ENCODE data around the gene TSC2.

The TSC2 gene

DNA sequence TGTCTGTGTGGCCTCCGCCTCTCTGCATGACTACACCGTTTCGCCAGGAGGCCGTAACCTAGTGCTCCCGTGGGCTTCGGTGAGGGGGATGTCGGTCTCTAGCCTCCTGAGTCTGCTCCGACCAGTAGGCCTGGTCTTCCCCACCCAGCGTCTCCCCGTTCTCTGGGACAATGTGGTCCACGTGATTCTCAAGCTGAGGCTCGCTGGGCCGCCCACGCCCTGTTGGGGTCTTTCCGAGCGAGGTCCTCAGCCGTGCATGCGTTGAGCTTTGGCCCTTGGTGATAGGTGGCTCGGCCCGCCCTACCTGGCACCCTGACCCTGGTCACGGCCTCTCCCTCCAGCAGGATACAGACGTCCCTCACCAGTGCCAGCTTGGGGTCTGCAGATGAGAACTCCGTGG lies 30.9 kb downstream of the TSC2 start:
- Histone ChIP-seq H3K27ac (no peak overlapping the region), H3K36me3 (peaks cover 99% of the 10 kb centered on the region), H3K4me3 (ENCODE audit: low read depth in 1 of 2, low read length in 1 of 2) (no peak overlapping the region), H3K27me3 (no peaks in the 10 kb centered on the region), H3K4me1 (ENCODE audit: control insufficient read depth in 1 of 2, insufficient read depth in 1 of 2, low read depth in 1 of 2, low read length in 1 of 2) (no peaks in the 10 kb centered on the region), H3K9me3 (no peaks in the 10 kb centered on the region)
- TF ChIP-seq, protein P1, sequence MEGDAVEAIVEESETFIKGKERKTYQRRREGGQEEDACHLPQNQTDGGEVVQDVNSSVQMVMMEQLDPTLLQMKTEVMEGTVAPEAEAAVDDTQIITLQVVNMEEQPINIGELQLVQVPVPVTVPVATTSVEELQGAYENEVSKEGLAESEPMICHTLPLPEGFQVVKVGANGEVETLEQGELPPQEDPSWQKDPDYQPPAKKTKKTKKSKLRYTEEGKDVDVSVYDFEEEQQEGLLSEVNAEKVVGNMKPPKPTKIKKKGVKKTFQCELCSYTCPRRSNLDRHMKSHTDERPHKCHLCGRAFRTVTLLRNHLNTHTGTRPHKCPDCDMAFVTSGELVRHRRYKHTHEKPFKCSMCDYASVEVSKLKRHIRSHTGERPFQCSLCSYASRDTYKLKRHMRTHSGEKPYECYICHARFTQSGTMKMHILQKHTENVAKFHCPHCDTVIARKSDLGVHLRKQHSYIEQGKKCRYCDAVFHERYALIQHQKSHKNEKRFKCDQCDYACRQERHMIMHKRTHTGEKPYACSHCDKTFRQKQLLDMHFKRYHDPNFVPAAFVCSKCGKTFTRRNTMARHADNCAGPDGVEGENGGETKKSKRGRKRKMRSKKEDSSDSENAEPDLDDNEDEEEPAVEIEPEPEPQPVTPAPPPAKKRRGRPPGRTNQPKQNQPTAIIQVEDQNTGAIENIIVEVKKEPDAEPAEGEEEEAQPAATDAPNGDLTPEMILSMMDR (IDR thresholded peaks at IDR 0.05): no peak

- TF ChIP-seq, protein P1 (IDR thresholded peaks at IDR 0.05): no peak
- Histone ChIP-seq H3K27ac (no peak overlapping the region), H3K4me3 (ENCODE audit: low read depth in 1 of 2, low read length in 1 of 2) (no peak overlapping the region), H3K4me1 (ENCODE audit: control insufficient read depth in 1 of 2, insufficient read depth in 1 of 2, low read depth in 1 of 2, low read length in 1 of 2) (no peaks in the 10 kb centered on the region), H3K36me3 (peaks cover 99% of the 10 kb centered on the region), H3K27me3 (no peaks in the 10 kb centered on the region), H3K9me3 (no peaks in the 10 kb centered on the region)
These were observed 31.6 kb downstream of the TSC2 start for GRCh38 chr16:2079311-2079800.

- Histone ChIP-seq H3K27me3 (no peaks in the 10 kb centered on the region), H3K36me3 (peaks cover 99% of the 10 kb centered on the region), H3K9me3 (no peaks in the 10 kb centered on the region), H3K27ac (no peak overlapping the region), H3K4me3 (ENCODE audit: low read depth in 1 of 2, low read length in 1 of 2) (no peak overlapping the region), H3K4me1 (ENCODE audit: control insufficient read depth in 1 of 2, insufficient read depth in 1 of 2, low read depth in 1 of 2, low read length in 1 of 2) (no peaks in the 10 kb centered on the region)
- TF ChIP-seq, protein P1 (IDR thresholded peaks at IDR 0.05): no peak
These were observed 32.2 kb downstream of the TSC2 start for GRCh38 chr16:2079991-2080390.

DNA sequence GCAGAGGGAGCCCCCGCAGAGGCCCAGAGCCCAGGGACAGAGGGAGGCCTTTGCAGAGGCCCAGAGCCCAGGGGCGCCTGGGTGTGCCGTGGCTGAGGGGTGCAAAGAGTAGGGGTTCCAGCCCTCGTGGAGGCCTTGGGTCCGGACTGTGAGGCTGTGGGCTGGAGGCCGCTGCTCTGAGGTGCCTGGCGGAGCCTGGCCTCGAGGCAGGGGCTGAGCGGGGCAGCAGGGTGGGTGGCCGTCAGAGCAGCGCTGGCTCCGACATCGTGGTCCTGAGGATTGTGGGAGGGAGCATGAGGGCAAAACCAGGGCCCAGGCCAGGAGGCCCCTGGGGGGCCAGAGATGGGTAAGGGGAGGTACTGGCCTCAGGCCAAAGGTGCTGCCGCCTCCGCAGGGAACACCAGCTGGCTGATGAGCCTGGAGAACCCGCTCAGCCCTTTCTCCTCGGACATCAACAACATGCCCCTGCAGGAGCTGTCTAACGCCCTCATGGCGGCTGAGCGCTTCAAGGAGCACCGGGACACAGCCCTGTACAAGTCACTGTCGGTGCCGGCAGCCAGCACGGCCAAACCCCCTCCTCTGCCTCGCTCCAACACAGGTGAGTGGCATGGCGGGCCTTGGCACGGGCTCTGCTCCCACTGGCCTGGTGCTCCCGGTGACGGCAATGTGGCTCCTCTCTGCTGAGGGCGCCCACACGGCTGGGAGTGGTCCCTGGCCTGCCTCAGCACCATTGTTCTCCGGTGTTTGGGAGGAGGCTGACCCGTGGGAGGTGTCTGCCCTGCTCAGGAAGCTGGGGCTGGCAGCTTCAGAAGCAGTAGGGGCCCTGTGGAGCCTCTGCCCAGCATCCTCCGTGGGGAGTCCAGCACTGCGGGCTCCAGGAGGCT lies 33.7 kb downstream of the TSC2 start:
- Histone ChIP-seq H3K36me3 (peaks cover 100% of the 10 kb centered on the region), H3K4me1 (ENCODE audit: control insufficient read depth in 1 of 2, insufficient read depth in 1 of 2, low read depth in 1 of 2, low read length in 1 of 2) (no peaks in the 10 kb centered on the region), H3K9me3 (no peaks in the 10 kb centered on the region), H3K27ac (no peak overlapping the region), H3K4me3 (ENCODE audit: low read depth in 1 of 2, low read length in 1 of 2) (no peak overlapping the region), H3K27me3 (no peaks in the 10 kb centered on the region)
- TF ChIP-seq, protein P1 (IDR thresholded peaks at IDR 0.05): no peak

DNA sequence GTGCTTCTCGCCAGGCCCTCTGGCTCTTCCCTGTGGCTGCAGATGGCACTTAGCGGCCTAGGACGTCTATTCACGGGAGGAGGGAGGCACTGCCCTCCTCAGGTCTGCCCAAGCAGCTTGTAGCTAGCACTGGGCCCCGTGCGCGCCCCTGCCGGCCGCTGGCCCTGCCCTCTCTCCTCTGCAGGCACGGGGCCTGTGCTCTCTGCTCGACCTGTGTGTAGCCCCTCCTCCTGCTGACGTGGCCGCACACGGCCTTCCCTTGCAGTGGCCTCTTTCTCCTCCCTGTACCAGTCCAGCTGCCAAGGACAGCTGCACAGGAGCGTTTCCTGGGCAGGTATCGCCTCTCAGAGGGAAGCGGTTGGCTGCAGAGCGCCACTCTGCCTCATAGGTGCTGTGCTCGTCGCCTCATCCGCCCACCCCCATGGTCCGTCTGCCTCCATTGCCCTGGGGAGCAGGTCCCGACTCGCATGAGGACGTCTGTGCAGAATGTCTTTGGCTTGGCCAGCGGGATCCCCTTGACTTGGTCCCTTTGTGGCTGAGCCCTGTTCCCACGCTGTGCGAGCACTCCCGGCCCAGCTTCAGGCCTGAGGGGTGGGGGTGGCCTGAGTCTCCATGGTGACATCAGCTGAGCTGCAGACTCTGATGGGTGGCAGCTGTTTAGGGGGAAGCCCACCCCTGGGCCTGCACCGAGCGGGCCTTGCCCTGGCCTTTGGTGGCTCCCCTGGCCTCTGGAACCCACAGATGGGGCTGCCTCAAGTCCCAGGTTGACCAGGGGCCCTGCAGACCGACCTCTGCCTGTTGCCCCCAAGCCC lies 34.6 kb downstream of the TSC2 start:
- Histone ChIP-seq H3K36me3 (peaks cover 100% of the 10 kb centered on the region), H3K27ac (no peak overlapping the region)

More for the DNA sequence above, 34.6 kb downstream of the TSC2 start:
- Histone ChIP-seq H3K4me1 (ENCODE audit: control insufficient read depth in 1 of 2, insufficient read depth in 1 of 2, low read depth in 1 of 2, low read length in 1 of 2) (no peaks in the 10 kb centered on the region), H3K4me3 (ENCODE audit: low read depth in 1 of 2, low read length in 1 of 2) (no peak overlapping the region), H3K27me3 (no peaks in the 10 kb centered on the region), H3K9me3 (no peaks in the 10 kb centered on the region)
- TF ChIP-seq, protein P1 (IDR thresholded peaks at IDR 0.05): no peak

All from neutrophil (primary cell).